NOMO-1 (cell line): ENCODE measurements around the gene VPS72.
"Not testable (repeated sequence)": the region's sequence is repeated elsewhere in the genome, so short reads cannot be mapped to it uniquely, and the experiment has no call there.

ENCODE experiments used
- DNase-seq, 2 experiments: peaks; one replicate each; lab custom pipeline; 2025; ENCODE audit not compliant: unreplicated experiment in 2 of 2; lab: John Stamatoyannopoulos, UW

VPS72 gene

DNA sequence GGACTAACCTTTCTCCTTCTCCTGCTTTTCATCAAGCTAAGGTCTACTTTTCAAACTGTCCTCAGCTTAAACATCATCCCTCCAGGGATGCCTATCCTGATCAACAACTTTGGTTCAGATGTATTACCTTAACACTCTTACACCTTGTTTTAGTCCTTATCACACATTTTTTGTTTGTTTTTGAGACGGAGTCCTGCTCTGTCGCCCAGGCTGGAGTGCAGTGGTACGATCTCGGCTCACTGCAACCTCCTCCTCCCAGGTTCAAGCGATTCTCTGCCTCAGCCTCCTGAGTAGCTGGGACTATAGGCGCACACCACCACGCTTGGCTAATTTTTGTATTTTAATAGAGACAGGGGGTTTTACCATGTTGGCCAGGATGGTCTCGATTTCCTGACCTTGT, 1.3 kb downstream of the VPS72 start:
- not testable (repeated sequence) for DNase-seq

DNA sequence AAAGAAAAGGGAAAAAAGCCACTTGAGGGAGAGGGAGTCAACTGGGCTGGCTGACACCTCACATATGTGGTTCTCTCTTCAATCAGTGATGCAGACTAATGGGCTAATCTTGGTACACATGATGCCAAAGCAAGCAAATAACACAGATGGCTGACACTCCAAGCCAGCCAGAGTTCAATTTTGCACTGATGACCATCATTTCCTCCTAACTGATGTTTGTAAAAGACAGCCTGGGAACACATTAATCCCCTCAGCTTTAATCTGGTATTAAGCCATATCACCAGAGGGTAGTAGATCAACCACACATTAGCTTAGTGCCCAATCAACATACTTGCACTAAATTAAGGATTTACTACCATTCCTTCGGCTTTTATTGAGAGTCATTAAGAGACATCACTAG, 2.8 kb downstream of the VPS72 start:
- no peak for DNase-seq

DNA sequence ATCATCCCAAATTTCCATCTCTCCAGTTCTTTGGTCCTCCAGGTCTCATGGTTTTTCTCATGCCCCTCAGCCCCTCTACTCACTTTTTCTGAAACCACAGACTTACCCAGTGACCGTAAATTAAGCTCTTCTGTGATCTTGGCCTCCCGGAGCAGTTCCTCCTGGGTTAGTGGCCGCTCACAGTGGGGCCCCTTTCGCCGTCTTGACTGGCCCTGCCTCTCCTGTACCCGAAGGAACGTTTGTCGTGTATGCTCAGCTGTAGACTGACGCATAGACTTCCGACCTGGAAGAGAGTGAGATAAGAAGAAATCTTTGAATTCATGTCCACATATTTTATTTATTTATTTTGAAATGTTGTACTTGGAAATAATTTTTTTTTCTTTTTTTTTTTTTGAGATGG, 5.8 kb downstream of the VPS72 start:
- no peak for DNase-seq

DNA sequence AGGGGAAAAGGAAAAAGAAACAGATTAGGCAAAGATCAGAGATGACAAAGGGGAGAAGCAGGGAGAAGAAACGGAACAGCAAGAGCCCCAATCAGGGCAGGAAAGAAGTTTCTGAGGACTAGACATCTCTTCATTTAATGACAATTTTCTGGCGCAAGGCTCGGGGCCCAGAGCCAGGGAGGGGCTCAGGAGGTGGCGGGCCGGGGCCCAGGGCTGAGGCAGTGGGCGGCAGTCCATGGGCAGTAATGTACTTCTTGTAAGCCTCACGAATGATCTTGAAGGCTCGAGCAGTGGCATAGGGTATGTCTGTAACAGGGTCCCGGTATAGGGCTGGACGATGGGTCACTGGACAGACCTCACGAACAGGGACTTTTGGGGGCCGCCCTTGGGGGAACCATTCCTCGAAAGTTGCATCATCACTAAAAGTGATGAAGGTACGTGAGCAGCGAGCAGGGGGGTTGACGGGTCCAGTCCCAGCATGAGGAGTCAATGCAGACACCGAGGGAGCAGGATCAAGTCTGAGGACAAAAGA, 13.4 kb downstream of the VPS72 start:
- no peak for DNase-seq

DNA sequence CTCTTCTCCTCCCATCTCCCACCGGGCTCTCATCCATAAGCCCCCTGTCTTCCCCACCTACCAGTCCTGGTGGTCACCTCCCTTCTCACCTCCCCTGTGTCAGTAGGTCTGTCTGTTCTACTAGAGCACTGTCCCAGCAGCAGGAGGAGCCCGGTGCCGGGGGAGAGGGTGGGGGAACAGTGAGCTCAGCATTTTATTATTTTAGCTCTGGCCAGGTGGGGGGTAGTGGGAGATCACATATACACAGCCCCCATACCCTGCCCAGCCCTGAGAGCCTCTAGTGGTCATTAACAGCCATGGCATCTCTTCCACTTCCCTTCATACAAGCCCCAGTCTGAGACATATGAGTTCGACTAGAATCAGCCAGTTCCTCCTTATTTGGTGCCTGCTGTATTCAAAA, 14.1 kb downstream of the VPS72 start, which contains the start of gene TMOD4:
Gene TMOD4 (minus strand): TSS at position 119 of the 400 bp plus-strand sequence. CDS start 1,106 bp downstream, outside the sequence.
- DNase-seq: peak; percentile 15 to 25

DNA sequence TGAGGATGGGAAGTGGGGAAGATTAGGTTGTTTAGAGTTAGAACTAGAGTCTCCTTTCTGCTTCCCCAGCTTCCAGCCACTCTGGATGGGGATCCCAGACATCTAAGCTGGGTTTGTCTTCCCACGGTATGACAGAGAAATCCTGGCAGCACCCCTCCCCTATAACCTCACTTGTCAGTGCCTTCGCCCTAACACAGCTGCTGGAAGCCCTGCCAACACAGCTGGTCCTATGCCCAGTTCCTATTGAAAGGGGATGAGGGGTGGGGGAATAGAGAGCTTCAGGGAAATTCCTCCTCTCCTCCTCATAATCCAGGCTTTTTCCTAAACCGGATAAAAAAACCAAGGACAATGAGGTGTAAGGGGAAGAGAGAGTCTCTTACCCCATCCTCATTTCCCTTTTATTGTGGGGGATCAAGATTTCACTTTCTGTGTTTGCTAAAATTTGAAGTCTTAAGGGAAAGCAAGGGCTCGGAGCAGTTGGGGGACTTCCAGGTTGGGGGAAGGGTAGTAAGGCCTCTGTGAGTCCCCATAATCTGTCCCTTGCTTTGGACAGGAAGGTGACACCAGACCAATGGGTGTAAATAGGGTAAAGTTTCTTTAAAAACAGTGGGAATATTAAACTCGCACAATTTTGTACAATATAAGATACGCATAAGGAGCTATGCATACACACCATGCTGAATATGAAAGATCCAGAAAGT, 14.8 kb downstream of the VPS72 start:
- DNase-seq: no peak

DNA sequence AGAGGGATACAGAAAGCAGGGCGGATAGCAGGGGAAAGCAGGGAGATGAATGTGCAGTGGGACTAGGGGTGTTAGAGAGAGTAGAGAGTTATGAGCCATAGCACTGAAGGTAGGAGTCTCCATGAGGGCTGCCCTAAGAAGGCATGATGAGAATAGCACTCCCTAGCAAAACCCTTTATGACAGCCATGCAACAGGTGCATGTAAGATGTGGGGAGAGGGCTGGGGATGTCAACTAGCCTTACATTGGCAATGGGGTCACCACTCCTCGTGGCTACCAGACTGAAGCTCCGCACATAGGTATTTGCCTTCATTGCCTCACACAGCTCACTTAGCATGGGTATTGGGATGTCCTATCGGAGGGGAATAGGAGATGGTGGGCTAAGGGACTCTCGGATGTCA, 18.8 kb downstream of the VPS72 start:
- DNase-seq: no peak

DNA sequence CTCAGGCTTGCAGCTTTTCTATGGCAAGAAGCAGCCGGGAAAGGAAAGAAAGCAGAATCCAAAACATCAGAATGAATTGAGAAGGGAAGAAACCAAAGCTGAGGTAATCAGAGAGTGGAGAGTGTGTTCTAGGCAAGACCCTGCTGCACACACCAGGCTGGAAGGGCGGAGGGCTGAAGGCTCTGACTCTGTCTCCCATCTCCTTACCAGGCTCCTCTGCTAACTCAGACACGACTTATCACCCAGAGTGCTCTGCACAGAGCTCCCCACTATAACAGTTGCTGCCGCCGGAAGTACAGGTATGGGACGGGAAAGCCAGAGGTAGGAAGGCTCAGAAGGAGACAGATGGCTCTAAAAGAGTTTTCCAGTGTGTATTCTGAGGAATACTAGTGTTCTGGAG, 22.9 kb downstream of the VPS72 start:
- no peak for DNase-seq

DNA sequence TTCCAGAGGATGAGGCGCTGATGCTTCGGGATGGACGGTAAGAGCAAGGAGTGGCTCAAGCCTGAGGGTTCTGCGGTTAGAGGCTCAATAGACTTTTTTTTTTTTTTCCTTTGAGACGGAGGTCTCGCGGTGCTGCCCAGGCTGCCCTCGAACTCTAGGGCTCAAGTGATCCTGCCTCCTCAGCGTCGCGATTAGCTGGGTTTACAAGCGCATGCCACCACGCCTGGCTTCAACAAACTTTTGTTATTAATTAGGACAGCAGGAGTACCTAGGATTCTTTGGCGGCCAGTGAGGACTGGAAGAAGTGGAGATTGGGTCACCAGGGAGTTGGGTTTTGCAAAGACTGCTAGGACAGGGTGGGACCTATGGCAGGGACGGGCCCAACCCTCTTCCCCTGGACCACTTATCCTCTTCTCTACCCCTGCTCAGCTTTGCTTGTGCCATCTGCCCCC, 23.5 kb downstream of the VPS72 start:
- DNase-seq: peak; percentile 6 to 35

DNA sequence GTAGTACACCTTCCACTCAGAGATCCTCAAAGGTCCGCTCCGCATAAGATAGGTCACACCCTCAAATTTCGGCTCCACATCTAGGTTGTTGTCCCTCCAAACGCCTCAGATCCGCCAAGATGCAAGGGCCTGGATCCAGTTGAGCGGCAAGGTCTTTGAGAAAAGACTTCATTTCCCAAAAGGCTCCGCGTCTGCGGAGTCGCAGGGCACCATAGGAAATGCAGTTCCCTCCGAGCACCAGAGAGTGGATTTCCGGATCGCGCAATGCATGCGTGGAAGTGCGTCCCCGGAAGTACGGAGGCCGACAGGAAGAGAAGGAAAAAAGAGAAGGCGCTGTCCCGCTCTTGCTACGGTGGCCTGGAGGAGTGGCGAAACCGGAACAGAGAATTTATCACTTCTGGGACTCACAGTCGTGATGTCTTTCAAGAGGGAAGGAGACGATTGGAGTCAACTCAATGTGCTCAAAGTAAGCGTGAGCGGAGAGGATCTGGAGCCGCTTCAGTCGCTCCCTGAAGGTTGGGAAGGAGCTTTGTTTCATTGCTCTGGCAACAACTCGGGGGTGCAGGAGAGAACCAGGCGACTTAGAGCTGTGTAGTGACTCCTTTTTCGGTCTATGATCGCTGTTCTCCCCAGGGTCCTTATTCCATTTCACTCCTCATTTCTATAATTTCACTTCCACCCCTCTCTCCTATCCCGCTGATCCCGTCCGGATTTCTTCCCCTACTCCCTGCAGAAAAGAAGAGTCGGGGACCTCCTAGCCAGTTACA, 24.1 kb downstream of the VPS72 start, which contains the start of the genes LYSMD1 and SCNM1:
Gene LYSMD1 (minus strand): TSS at position 165 of the 767 bp plus-strand sequence. CDS start 644 bp downstream, outside the sequence.
Gene SCNM1 (plus strand): TSS at position 407 of the 767 bp plus-strand sequence. CDS start 9 bp downstream, at position 416.
- peak; percentile 96 to 98 for DNase-seq

DNA sequence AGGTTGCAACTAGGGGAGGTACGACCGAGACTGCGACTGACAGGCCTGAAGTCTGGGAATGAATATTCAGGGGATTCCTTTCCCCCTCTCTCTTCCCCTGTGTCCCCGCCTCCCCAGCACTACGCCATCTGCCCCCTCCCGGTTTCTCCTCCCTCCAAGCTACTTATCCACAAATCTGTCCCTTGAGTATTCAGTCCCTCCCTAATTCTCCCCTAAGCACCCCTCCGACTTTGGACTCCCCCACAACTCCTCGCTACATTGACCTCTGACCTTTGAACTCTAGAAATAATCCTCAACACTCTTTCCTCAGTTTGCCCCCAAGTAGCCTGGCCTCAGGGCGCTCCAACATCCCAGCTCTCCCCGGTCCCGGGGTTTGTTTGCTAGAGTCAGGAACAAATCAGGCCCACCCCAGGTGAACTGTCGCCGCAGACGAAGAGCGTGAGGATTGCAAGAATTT, 24.7 kb downstream of the VPS72 start:
- DNase-seq: no peak

DNA sequence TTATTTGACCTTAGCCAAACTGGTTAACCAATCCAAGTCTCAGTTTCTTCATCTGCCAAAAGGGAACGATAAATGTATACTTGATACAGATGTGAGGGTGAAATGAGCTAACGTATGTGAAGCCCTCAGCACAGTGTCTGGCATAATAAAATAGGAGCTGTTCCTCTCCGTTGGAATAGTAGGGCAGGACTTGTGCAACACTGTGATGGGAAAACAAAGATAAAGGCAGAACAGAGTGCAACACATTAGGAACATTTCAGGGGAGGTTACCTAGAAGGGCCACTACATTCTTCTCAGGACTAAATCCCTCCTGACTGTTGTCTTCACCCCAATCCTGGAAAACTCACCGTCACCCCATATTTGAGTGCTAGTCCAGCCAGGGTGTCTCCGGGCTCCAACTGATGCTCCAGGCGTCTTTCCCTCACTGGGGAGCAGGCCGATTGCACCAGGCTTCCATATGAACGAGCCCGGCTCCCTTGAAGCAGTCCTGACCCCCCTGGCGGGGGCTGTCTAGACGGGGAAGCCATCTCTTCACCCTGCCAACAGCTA, 25.2 kb downstream of the VPS72 start:
- DNase-seq: no peak

DNA sequence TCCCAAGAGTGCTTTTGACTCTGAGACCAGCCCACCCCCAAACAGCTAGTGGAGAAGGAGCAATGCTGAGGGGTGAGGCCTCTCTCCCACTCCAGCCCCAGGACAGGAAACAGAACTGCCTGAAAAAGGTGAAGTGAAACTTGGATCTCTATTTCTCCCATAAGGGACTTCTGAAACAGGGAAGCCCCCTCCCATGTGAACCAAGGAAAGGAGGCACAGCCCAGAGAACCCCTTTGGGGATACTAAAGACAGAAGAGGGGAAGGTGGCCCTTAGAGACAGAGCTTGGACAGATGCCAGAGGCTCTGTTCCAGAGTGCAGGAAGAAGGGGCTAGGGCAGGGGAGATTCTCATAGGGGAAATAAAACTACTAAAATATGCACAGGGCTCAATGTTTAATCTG, 30.6 kb downstream of the VPS72 start:
- DNase-seq: peak in 1 of 2 experiments; percentile 18

DNA sequence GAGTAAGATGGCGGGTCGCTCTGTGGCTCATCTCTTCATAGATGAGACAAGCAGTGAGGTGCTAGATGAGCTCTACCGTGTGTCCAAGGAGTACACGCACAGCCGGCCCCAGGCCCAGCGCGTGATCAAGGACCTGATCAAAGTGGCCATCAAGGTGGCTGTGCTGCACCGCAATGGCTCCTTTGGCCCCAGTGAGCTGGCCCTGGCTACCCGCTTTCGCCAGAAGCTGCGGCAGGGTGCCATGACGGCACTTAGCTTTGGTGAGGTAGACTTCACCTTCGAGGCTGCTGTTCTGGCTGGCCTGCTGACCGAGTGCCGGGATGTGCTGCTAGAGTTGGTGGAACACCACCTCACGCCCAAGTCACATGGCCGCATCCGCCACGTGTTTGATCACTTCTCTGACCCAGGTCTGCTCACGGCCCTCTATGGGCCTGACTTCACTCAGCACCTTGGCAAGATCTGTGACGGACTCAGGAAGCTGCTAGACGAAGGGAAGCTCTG, 31.2 kb downstream of the VPS72 start:
- DNase-seq: peak; percentile 18 to 31

DNA sequence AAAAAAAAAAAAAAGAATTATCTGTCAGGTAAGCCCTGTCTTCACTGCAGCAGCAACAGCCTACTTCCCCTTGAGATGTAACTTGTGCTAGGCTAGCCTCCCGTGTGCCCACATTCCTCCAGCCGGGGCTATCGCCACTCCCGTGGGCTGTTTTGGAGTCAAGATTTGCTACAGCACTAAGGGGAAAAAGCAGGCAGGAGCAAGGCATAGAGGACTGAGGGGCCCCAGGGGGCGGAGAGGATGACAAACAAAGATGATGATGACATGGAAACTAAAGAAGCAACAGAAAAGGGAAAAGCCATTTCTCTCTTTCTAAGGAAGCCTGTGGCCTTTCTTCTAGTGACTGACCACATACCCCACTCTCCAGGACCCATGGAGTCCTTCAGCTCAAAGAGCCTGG, 31.7 kb downstream of the VPS72 start:
- DNase-seq: peak; percentile 8 to 39

DNA sequence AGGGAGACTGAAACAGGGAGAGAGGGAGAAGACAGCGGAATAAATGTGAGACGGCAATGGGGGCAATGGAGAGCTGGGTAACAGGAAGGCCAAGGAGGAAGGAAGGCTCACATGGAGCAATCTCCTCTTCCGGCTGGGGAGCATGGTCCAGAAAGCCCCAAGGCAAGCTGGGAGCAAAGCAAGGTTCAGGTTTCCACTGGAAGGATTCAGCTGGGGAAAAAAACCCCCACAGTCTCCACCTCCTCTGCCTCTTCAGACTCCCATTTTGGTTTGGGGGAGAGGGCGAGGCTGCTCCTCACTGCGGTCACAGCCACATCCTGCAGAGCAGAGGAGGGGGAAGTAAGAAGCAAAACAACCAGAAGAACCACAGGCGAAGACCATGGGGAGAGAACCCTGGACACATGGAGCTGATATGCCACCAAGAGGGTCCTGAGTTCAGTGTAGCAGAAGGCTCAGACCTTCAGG, 32.9 kb downstream of the VPS72 start:
- peak; percentile 71 to 72 for DNase-seq

DNA sequence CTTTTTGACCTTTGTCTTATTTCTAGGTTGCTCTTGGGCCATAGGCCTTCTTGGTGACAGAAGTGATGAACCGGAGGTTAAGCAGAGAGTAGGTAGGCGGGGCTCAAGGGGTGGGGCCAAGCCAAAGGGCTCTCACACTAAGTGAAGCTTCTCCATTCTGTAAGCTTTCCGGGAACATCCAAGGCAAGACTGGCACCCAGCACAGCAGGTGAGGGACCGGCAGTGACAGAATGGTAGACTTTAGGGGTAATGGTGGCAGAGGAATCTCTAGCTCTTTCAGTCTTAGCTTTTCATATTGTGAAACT, 33.5 kb downstream of the VPS72 start, which contains the start of gene TNFAIP8L2:
Gene TNFAIP8L2 (plus strand): TSS at position 135 of the 305 bp plus-strand sequence. CDS start 2,049 bp downstream, outside the sequence.
- peak; percentile 78 to 80 for DNase-seq

DNA sequence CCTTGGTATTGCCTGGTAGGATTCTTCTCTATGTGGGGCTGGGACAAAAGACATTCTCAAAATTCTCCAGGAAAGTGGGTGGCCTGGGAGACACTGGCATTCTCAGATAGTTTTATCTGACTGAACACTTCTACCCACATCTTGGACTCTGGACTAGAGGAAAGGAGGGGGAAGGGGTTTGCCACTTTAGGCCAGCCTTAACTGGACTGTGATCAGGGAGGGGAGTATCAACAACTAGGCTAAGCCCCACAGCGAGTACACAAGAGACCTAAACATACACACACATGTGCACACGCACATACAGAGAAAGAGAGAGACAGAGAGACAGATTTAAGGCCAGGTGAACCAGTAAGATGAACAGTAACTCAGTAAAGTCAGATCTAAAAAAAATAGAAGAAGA, 42.3 kb downstream of the VPS72 start:
- DNase-seq: no peak

DNA sequence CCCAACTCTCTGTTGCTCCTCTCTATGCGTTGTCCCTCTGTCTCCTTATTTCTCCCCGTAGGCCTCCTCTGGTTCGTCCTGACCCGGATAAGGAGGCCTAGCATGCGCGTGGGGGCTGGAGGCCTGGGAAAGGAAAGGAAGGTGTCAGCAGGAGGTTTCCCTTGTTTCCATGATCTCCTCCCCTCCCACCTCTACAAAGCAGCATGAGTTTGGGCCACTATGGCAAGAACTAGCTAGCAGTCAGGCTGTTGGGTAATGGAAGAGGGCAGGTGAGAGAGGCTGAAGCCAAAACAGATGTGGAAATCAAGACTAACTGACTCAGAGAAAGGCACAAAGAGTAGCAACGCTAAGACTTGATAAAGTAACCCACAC, 42.9 kb downstream of the VPS72 start:
- no peak for DNase-seq

DNA sequence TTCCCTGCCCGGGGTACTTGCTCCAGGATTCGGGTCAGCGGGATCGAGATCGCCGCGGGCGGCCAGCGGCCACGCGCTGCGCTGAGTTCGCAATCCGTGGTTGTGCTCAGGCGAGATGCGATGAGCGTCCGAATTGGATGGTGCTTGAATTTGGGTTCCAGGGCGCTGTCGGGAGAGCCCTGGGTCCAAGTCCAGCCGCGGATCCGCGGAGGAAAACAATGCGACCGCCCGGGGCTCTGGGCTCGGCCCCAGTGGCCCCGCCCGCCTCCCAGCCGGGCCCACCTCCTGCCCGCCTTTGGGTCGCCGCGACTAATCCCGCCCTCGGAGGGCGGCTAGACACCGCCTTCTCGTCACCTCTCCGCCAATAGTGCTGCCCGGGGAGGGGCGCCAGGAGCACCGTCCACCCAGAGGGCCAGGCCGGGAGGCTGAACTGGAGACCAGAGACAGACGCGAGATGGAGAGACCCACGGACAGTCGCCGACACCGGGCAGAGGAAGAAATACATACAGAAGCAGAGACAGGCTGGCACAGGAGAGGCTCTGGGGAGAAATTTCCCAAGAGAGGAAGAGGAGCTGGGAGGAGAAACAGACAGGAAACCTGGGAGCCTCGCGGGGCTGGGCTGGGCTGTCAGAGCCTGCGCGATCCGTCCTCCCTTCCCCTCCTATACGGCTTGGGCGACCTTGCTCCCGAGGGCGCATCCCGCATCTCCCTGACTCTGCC, 43.4 kb downstream of the VPS72 start, which contains the start of gene SEMA6C:
Gene SEMA6C (minus strand): TSS at position 220 of the 720 bp plus-strand sequence. CDS start 4,010 bp downstream, outside the sequence.
- peak; percentile 84 to 91 for DNase-seq
